ENCODE data around the gene RBBP8. TPM values are rescaled to one million over a fixed set of nuclear protein-coding genes. Genes with fewer than 3 reads are reported as not detected.

The RBBP8 gene
- total and polyA plus RNA-seq, 2 donors (not counting 3 experiments of a cell fraction or from before 2014, with no cell fraction given), result 3.0 to 13.5 TPM

- TF ChIP-seq MYC (IDR thresholded peaks at IDR 0.05; ENCODE audit: low read depth, low read length) (no peak), GATA2 (IDR thresholded peaks at IDR 0.05; ENCODE audit: insufficient read depth, insufficient read length, low read depth, low read length) (no peak), POLR2A (IDR thresholded peaks at IDR 0.05; ENCODE audit: low read depth, low read length) (no peak), EZH2 (IDR thresholded peaks at IDR 0.05; ENCODE audit: borderline replicate concordance, low read depth, low read length, severe bottlenecking) (no peak), CTCF (IDR thresholded peaks at IDR 0.05; ENCODE audit: extremely low read depth in 1 of 2, insufficient read depth in 1 of 2, low read depth in 1 of 2, low read length in 2 of 2) (no peak), JUN (IDR thresholded peaks at IDR 0.05; ENCODE audit: borderline replicate concordance, insufficient read depth, insufficient read length, low read depth) (no peak), FOS (IDR thresholded peaks at IDR 0.05; ENCODE audit: borderline replicate concordance, insufficient read depth, low read length) (no peak), MAX (IDR thresholded peaks at IDR 0.05; ENCODE audit: insufficient read depth, insufficient read length) (no peak), POLR2AphosphoS5 (IDR thresholded peaks at IDR 0.05; ENCODE audit: insufficient read depth, low read depth, low read length) (no peak)
- DNase-seq (ENCODE audit: low read depth, low spot score) (no peak), FAIRE-seq (no peak)
- Histone ChIP-seq H3K27ac (ENCODE audit: insufficient read depth, low read depth, low read length) (no peak overlapping the region), H3K4me3 (replicated peaks in 1 of 3; ENCODE audit: insufficient read depth in 1 of 3, low read depth in 1 of 3, low read length in 3 of 3) (no peak overlapping the region), H4K20me1 (replicated peaks; ENCODE audit: control insufficient read depth, extremely low read depth, insufficient read depth, low read length) (no peaks in the 10 kb centered on the region), H3K79me2 (ENCODE audit: control insufficient read depth, insufficient read depth, low read length) (no peaks in the 10 kb centered on the region), H3K9me3 (replicated peaks; ENCODE audit: control insufficient read depth, insufficient read depth, low read length) (no peaks in the 10 kb centered on the region), H3K4me2 (ENCODE audit: insufficient read depth, low read length) (no peak overlapping the region), H3K4me1 (ENCODE audit: control insufficient read depth, extremely low read depth, insufficient read depth, low read length) (no peaks in the 10 kb centered on the region), H3K9me1 (replicated peaks; ENCODE audit: control insufficient read depth, extremely low read depth, insufficient read depth, low read length) (no peaks in the 10 kb centered on the region), H3K36me3 (ENCODE audit: control insufficient read depth in 2 of 2, extremely low read depth in 1 of 2, insufficient read depth in 2 of 2, low read length in 2 of 2) (no peaks in the 10 kb centered on the region), H3K27me3 (ENCODE audit: control insufficient read depth in 2 of 2, insufficient read depth in 2 of 2, low read length in 2 of 2) (no peaks in the 10 kb centered on the region), H3K9ac (replicated peaks; ENCODE audit: extremely low read depth, insufficient read depth, low read length) (no peak overlapping the region), H2AFZ (ENCODE audit: low read depth, low read length) (no peak overlapping the region)
- dilution Hi-C loops (cut with MboI; ENCODE audit: extremely low pct_ligation_motif_present, low sequenced_read_pairs), result no loop called here
- intact Hi-C loops (cut with micrococcal nuclease), result no loop called here
- BruUV-seq (replicated peaks), result no TSS peak
- CTCF ChIA-PET, result no interaction called here
- POLR2A ChIA-PET, result no interaction called here
Measured at GRCh38 chr18:23065234-23065806, 132.2 kb downstream of the RBBP8 start.
